HFF-Myc (cell line): Measurements from ENCODE around the gene HDAC4.
A peak's percentile ranks its signal among the peaks of the same experiment; 100 is the strongest.
"Not testable (repeated sequence)": the region's sequence is repeated elsewhere in the genome, so short reads cannot be mapped to it uniquely, and the experiment has no call there.

ENCODE experiments used
- DNase-seq: peaks from one replicate; pipeline ENCODE4 v3.0.0-alpha.2; 2011; ENCODE audit warnings: low read depth; ENCODE audit errors: extremely low read depth
- H3K4me3 ChIP-seq: replicated peaks from 2 replicates; pipeline ENCODE4 v1.5.1; 2011; ENCODE audit warnings: low read depth, mild to moderate bottlenecking, control low read depth, low read length
- TF ChIP-seq, protein P1 (sequence below): IDR thresholded peaks from 2 replicates; pipeline ENCODE4 v1.5.1; 2012; ENCODE audit warnings: mild to moderate bottlenecking, low read depth, low read length, control low read depth; ENCODE audit errors: missing control alignments

The HDAC4 gene

DNA sequence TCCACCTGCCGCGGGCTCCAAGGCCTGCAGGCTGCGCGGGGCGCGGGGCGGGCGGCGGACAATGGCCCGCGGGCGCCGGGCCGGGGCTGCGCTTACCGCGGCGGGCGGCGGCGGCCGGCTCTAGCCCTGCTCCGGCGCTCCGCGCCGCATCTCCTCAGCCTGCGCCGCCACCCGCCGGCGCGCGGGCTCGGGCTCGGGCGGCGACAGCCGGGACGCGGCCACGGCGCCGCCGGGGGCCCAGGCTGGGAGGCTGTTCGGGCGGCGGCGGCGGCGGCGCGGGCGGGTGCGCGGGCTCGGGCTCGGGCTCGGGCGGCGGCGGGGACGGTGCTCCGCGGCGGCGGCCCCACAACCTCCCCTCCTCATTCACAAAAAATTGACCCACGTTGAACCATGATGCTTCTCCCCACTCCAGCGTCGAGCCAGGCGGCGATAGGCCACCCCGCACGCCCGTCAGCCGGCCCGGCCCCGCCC is at the start of gene HDAC4:
Gene HDAC4 (minus strand): TSS at position 425 of the 471 bp plus-strand sequence. CDS start 48,321 bp downstream, outside the sequence.
- TF ChIP-seq, protein P1, sequence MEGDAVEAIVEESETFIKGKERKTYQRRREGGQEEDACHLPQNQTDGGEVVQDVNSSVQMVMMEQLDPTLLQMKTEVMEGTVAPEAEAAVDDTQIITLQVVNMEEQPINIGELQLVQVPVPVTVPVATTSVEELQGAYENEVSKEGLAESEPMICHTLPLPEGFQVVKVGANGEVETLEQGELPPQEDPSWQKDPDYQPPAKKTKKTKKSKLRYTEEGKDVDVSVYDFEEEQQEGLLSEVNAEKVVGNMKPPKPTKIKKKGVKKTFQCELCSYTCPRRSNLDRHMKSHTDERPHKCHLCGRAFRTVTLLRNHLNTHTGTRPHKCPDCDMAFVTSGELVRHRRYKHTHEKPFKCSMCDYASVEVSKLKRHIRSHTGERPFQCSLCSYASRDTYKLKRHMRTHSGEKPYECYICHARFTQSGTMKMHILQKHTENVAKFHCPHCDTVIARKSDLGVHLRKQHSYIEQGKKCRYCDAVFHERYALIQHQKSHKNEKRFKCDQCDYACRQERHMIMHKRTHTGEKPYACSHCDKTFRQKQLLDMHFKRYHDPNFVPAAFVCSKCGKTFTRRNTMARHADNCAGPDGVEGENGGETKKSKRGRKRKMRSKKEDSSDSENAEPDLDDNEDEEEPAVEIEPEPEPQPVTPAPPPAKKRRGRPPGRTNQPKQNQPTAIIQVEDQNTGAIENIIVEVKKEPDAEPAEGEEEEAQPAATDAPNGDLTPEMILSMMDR = no peak
- no peak for DNase-seq
- H3K4me3 ChIP-seq = peak within 1 kb of the TSS; percentile 62

GRCh38 chr2:239449468-239449867 is 48.6 kb upstream of the HDAC4 start:
- H3K4me3 ChIP-seq, DNase-seq: not testable (repeated sequence)

DNA sequence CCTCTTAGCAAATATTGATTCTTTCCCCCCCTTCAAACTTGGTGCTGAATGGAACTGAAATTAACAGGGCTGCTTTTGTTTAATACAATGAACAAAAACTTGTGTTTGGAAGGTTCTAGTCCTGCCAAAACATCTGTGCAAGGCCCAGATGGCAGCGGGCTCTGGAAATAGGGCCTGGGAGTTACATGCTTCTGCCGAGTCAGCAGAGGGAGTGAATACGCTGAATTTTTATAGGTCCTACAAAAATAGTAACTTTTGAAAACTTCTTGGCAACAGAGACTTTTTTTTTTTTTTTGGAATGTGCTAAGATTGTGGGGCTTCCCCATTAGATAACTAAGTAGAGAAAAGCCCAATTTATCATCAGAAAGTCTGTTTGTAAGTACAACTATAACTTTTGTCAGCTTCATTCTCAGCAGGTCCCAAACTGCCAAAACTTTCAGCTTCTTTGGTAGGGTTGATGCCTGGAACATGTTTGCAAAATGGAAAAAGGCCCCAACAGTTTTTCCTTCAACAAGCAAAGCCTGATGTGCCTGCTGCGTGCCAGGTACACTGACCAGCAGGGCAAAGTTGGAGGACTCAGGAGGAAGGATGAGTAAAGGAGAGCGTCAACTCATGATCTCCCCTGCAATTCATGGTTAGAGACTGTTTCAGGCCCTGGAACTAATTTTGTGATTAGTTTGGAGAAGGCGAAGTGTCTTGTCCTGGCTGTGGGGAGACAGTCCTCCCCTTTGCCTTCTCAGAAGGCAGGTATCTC is 45.1 kb upstream of the HDAC4 start:
- TF ChIP-seq, protein P1 = no peak

DNA sequence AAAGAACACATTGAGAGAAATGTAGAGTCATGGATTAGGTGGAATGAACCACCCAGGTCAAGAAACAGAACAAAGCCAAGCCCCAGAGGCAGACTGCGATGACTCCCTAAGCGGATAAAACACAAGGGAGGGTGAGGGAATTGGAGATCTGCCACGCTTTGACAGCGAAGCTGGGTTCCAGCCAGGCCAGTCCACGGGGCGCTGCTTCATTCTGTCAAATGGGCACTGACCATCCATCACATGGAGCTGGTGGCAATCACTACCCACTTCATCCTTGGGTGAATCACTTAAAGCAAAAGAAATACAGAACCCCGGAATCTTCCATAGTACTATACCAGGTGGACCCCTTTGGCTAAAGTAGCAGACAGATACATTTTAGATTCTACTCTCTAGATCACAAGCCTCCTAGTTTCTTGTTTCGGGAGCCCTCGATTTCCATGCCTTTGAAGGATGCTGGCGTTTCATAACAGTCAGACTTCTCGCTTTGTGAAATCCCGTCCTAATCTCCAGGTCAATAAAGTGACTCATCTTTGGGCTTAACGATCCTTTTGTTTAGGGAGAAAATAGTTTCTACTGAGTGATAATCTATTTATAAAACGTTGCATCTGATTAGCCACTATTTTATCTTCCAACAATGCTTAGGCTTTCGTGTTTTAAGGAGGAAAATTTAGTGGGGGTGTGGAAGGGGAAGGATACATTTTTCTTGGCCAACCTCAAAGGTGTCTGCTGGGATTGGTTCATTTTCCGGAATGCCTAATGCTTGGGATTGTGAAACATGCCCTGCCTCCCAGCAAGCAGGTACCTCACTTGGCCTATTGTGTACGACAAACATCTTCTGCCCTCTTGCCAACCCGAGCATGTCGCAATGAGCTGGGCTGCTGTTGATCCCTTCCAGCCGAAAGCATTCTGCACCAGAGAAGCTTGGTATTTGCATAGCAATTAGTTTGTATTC is 44.1 kb upstream of the HDAC4 start:
- no peak overlapping the region for H3K4me3 ChIP-seq
- no peak for DNase-seq
- TF ChIP-seq, protein P1 = no peak

More for the DNA sequence above, 45.1 kb upstream of the HDAC4 start:
- DNase-seq = no peak
- H3K4me3 ChIP-seq = no peak overlapping the region

- H3K4me3 ChIP-seq = no peak overlapping the region
- no peak for DNase-seq
Measured at GRCh38 chr2:239443666-239444567, 43.1 kb upstream of the HDAC4 start.

GRCh38 chr2:239443102-239443620 is 42.3 kb upstream of the HDAC4 start:
- no peak overlapping the region for H3K4me3 ChIP-seq
- no peak for DNase-seq
- TF ChIP-seq, protein P1 = no peak

More at GRCh38 chr2:239443666-239444567, 43.1 kb upstream of the HDAC4 start:
- TF ChIP-seq, protein P1 = no peak
